DND-41 (cell line): ENCODE measurements around the gene CRYGA.
"Not testable (repeated sequence)": the region's sequence is repeated elsewhere in the genome, so short reads cannot be mapped to it uniquely, and the experiment has no call there.

Experiments
- ATAC-seq: fragments of 200-7000 bp; cut with Tn5 transposase; 3 replicates; pipeline ENCODE4 v1.9.1; 2021; ENCODE audit warnings: low read depth; ENCODE audit not compliant: insufficient read depth
- DNase-seq: peaks from one replicate; pipeline ENCODE4 v3.0.0-alpha.2; 2020
- H2AFZ ChIP-seq: 2 replicates; pipeline ENCODE4 v1.6.0; 2012; ENCODE audit warnings: low read depth, low read length
- H3K27ac ChIP-seq: 2 replicates; pipeline ENCODE4 v1.5.1; 2012; ENCODE audit warnings: low read length, inconsistent platforms
- H3K27me3 ChIP-seq: fragments of 200-600 bp; sonication (generic); 2 replicates; pipeline ENCODE4 v1.6.0; 2012; ENCODE audit warnings: low read length, mild to moderate bottlenecking, inconsistent platforms; ENCODE audit not compliant: insufficient read depth, poor library complexity
- H3K36me3 ChIP-seq: 2 replicates; pipeline ENCODE4 v1.5.1; 2012; ENCODE audit warnings: low read length, inconsistent platforms; ENCODE audit not compliant: insufficient read depth
- H3K4me1 ChIP-seq: 2 replicates; pipeline ENCODE4 v1.5.1; 2012; ENCODE audit warnings: mild to moderate bottlenecking, low read length; ENCODE audit not compliant: insufficient read depth
- H3K4me2 ChIP-seq: 2 replicates; pipeline ENCODE4 v1.6.0; 2012; ENCODE audit warnings: mild to moderate bottlenecking, moderate library complexity, low read length, inconsistent platforms; ENCODE audit not compliant: insufficient read depth
- H3K4me3 ChIP-seq, 2 experiments: fragments of 200-600 bp in 1 of 2; shearing (Covaris generic) in 1 of 2; 2 replicates each; pipeline ENCODE4 v1.5.1; 2012 to 2016; ENCODE audit warnings: inconsistent platforms in 2 of 2, low read length in 2 of 2, mild to moderate bottlenecking in 2 of 2, low read depth in 1 of 2, moderate library complexity in 1 of 2
- H3K79me2 ChIP-seq: 2 replicates; pipeline ENCODE4 v1.6.0; 2012; ENCODE audit warnings: low read length, inconsistent platforms; ENCODE audit not compliant: insufficient read depth
- H3K9ac ChIP-seq: 2 replicates; pipeline ENCODE4 v1.6.0; 2012; ENCODE audit warnings: low read depth, mild to moderate bottlenecking, inconsistent platforms, low read length, moderate library complexity
- H3K9me3 ChIP-seq: 2 replicates; pipeline ENCODE4 v1.5.1; 2012; ENCODE audit warnings: low read length, moderate library complexity, mild to moderate bottlenecking, inconsistent platforms; ENCODE audit not compliant: insufficient read depth, severe bottlenecking
- H4K20me1 ChIP-seq: 2 replicates; pipeline ENCODE4 v1.6.0; 2012; ENCODE audit warnings: low read length; ENCODE audit not compliant: insufficient read depth
- CTCF ChIP-seq: IDR thresholded peaks from 2 replicates; pipeline ENCODE4 v1.5.1; 2012; ENCODE audit warnings: borderline replicate concordance, low read length, moderate library complexity, mild to moderate bottlenecking; ENCODE audit not compliant: poor library complexity, severe bottlenecking; ENCODE audit errors: extremely low read depth
- EZH2 ChIP-seq: IDR thresholded peaks from 3 replicates; pipeline ENCODE4 v1.6.1; 2012; ENCODE audit warnings: borderline replicate concordance, low read depth, mild to moderate bottlenecking, moderate library complexity, low read length, inconsistent platforms; ENCODE audit not compliant: severe bottlenecking

The CRYGA gene

GRCh38 chr2:208122248-208122647 lies 41.1 kb downstream of the CRYGA start:
- ATAC-seq, result no peak
- Histone ChIP-seq H3K27ac (no peak overlapping the region), H3K4me3 (no peak overlapping the region), H3K27me3 (peaks cover 3% of the 10 kb centered on the region), H2AFZ (no peak overlapping the region), H3K4me1 (no peaks in the 10 kb centered on the region), H3K9ac (no peak overlapping the region), H3K79me2 (no peaks in the 10 kb centered on the region), H3K4me2 (no peak overlapping the region), H3K9me3 (no peaks in the 10 kb centered on the region), H4K20me1 (no peaks in the 10 kb centered on the region), H3K36me3 (no peaks in the 10 kb centered on the region)
- no peak for TF ChIP-seq CTCF
- TF ChIP-seq EZH2, result no peak
- no peak for DNase-seq

- Histone ChIP-seq H3K4me1 (no peaks in the 10 kb centered on the region), H3K79me2 (no peaks in the 10 kb centered on the region), H2AFZ (no peak overlapping the region), H3K36me3 (no peaks in the 10 kb centered on the region), H3K27ac (no peak overlapping the region), H3K9ac (no peak overlapping the region), H4K20me1 (no peaks in the 10 kb centered on the region), H3K27me3 (peaks cover 3% of the 10 kb centered on the region), H3K4me3 (no peak overlapping the region), H3K9me3 (no peaks in the 10 kb centered on the region), H3K4me2 (no peak overlapping the region)
- DNase-seq, result no peak
- TF ChIP-seq EZH2 (no peak), CTCF (no peak)
- ATAC-seq, result no peak
Measured at GRCh38 chr2:208118918-208119317, 44.5 kb downstream of the CRYGA start.

- not testable (repeated sequence) for H3K9me3 ChIP-seq, ATAC-seq, H3K9ac ChIP-seq, H4K20me1 ChIP-seq, H3K27me3 ChIP-seq, H3K27ac ChIP-seq, H3K4me3 ChIP-seq, H3K36me3 ChIP-seq, H3K4me2 ChIP-seq, H3K79me2 ChIP-seq, DNase-seq, H2AFZ ChIP-seq, H3K4me1 ChIP-seq
Measured at GRCh38 chr2:208117390-208117789, 46.0 kb downstream of the CRYGA start.

- TF ChIP-seq EZH2 (no peak), CTCF (no peak)
Measured at GRCh38 chr2:208112969-208113368, 50.4 kb downstream of the CRYGA start.

GRCh38 chr2:208112273-208112745 lies 51.1 kb downstream of the CRYGA start:
- ATAC-seq, H4K20me1 ChIP-seq, H3K36me3 ChIP-seq, H3K9ac ChIP-seq, H3K4me3 ChIP-seq, H3K4me2 ChIP-seq, H3K79me2 ChIP-seq, H2AFZ ChIP-seq, H3K27me3 ChIP-seq, H3K9me3 ChIP-seq, DNase-seq, H3K27ac ChIP-seq, H3K4me1 ChIP-seq: not testable (repeated sequence)

More at GRCh38 chr2:208112969-208113368, 50.4 kb downstream of the CRYGA start:
- H3K9me3 ChIP-seq, result no peaks in the 10 kb centered on the region
- no peak overlapping the region for H3K4me2 ChIP-seq
- no peaks in the 10 kb centered on the region for H3K79me2 ChIP-seq
- H2AFZ ChIP-seq, result no peak overlapping the region
- DNase-seq, result no peak
- ATAC-seq, result no peak
- no peaks in the 10 kb centered on the region for H4K20me1 ChIP-seq
- H3K9ac ChIP-seq, result no peak overlapping the region
- no peaks in the 10 kb centered on the region for H3K4me1 ChIP-seq
- H3K36me3 ChIP-seq, result no peaks in the 10 kb centered on the region
- H3K27me3 ChIP-seq, result no peaks in the 10 kb centered on the region
- H3K4me3 ChIP-seq, result no peak overlapping the region
- H3K27ac ChIP-seq, result no peak overlapping the region
